H9 (cell line): ENCODE results near the gene AK5. TPM values are rescaled to one million over a fixed set of nuclear protein-coding genes. Genes with fewer than 3 reads are reported as not detected.

ENCODE experiments used
- DNase-seq: peaks from one replicate; pipeline ENCODE4 v3.0.0-alpha.2; 2017
- H2AFZ ChIP-seq: one replicate; pipeline ENCODE4 v1.6.1; 2013; ENCODE audit warnings: mild to moderate bottlenecking, low read length, control low read depth, moderate library complexity
- H2AK5ac ChIP-seq: 2 replicates; pipeline ENCODE4 v1.6.1; 2013; ENCODE audit warnings: low read length, control low read depth, mixed read lengths; ENCODE audit not compliant: insufficient read length
- H2BK120ac ChIP-seq: one replicate; pipeline ENCODE4 v1.6.1; 2013; ENCODE audit warnings: low read depth, mild to moderate bottlenecking, low read length, control low read depth, inconsistent platforms; ENCODE audit not compliant: poor library complexity, severe bottlenecking
- H2BK12ac ChIP-seq: 2 replicates; pipeline ENCODE4 v1.6.1; 2013; ENCODE audit warnings: low read length, control low read depth, mixed read lengths, low read depth; ENCODE audit not compliant: insufficient read length
- H2BK15ac ChIP-seq: 2 replicates; pipeline ENCODE4 v1.6.1; 2013; ENCODE audit warnings: low read depth, low read length, control low read depth
- H2BK20ac ChIP-seq: one replicate; pipeline ENCODE4 v1.6.1; 2013; ENCODE audit warnings: low read depth, mild to moderate bottlenecking, low read length, control low read depth, inconsistent platforms; ENCODE audit not compliant: poor library complexity, severe bottlenecking
- H2BK5ac ChIP-seq: 2 replicates; pipeline ENCODE4 v1.6.1; 2013; ENCODE audit warnings: low read length, control low read depth, mixed read lengths; ENCODE audit not compliant: insufficient read length
- H3K14ac ChIP-seq: 2 replicates; pipeline ENCODE4 v1.6.1; 2013; ENCODE audit warnings: low read length, control low read depth; ENCODE audit not compliant: insufficient read depth
- H3K18ac ChIP-seq: 2 replicates; pipeline ENCODE4 v1.6.1; 2013; ENCODE audit warnings: low read depth, mild to moderate bottlenecking, mixed read lengths, low read length, control low read depth; ENCODE audit not compliant: insufficient read length
- H3K23ac ChIP-seq: 2 replicates; pipeline ENCODE4 v1.6.1; 2013; ENCODE audit warnings: low read length, control low read depth, mixed read lengths, low read depth; ENCODE audit not compliant: insufficient read length
- H3K23me2 ChIP-seq: 2 replicates; pipeline ENCODE4 v1.6.1; 2013; ENCODE audit warnings: low read depth, mild to moderate bottlenecking, mixed read lengths, low read length, control low read depth; ENCODE audit not compliant: insufficient read length, poor library complexity, severe bottlenecking
- H3K27ac ChIP-seq: 2 replicates; pipeline ENCODE4 v1.5.1; 2013; ENCODE audit warnings: low read length, control low read depth, mixed read lengths, low read depth; ENCODE audit not compliant: insufficient read length
- H3K27me3 ChIP-seq: 2 replicates; pipeline ENCODE4 v1.6.1; 2013; ENCODE audit warnings: low read length, control low read depth, inconsistent platforms; ENCODE audit not compliant: insufficient read depth
- H3K4ac ChIP-seq: 2 replicates; pipeline ENCODE4 v1.6.1; 2013; ENCODE audit warnings: low read depth, mild to moderate bottlenecking, control low read depth, inconsistent platforms, low read length, moderate library complexity
- H3K4me1 ChIP-seq: 2 replicates; pipeline ENCODE4 v1.6.1; 2013; ENCODE audit warnings: low read length, control low read depth, inconsistent platforms; ENCODE audit not compliant: insufficient read depth
- H3K4me2 ChIP-seq: 2 replicates; pipeline ENCODE4 v1.6.1; 2013; ENCODE audit warnings: low read length, control low read depth, mixed read lengths; ENCODE audit not compliant: insufficient read length, insufficient read depth
- H3K56ac ChIP-seq: 2 replicates; pipeline ENCODE4 v1.6.1; 2013; ENCODE audit warnings: low read depth, mild to moderate bottlenecking, mixed read lengths, low read length, control low read depth; ENCODE audit not compliant: insufficient read length
- H3K79me1 ChIP-seq: 2 replicates; pipeline ENCODE4 v1.6.1; 2013; ENCODE audit warnings: low read depth, mild to moderate bottlenecking, moderate library complexity, low read length, control low read depth, inconsistent platforms; ENCODE audit not compliant: insufficient read depth, poor library complexity, severe bottlenecking
- H3K79me2 ChIP-seq: 2 replicates; pipeline ENCODE4 v1.6.1; 2013; ENCODE audit warnings: low read length, control low read depth, inconsistent platforms; ENCODE audit not compliant: insufficient read depth
- H3K9ac ChIP-seq: 2 replicates; pipeline ENCODE4 v1.6.1; 2013; ENCODE audit warnings: low read length, control low read depth, mixed read lengths; ENCODE audit not compliant: insufficient read length; ENCODE audit errors: extremely low read depth
- H3K9me3 ChIP-seq: one replicate; pipeline ENCODE4 v1.6.1; 2013; ENCODE audit warnings: low read depth, low read length, inconsistent platforms; ENCODE audit not compliant: control insufficient read depth
- H3T11ph ChIP-seq: one replicate; pipeline ENCODE4 v1.6.1; 2013; ENCODE audit warnings: mild to moderate bottlenecking, low read length, control low read depth, inconsistent platforms
- H4K20me1 ChIP-seq: one replicate; pipeline ENCODE4 v1.6.1; 2013; ENCODE audit not compliant: control insufficient read depth, insufficient read length, insufficient read depth
- H4K5ac ChIP-seq: 2 replicates; pipeline ENCODE4 v1.6.1; 2013; ENCODE audit warnings: low read depth, mild to moderate bottlenecking, mixed read lengths, low read length, control low read depth; ENCODE audit not compliant: insufficient read length
- H4K8ac ChIP-seq: replicated peaks from 2 replicates; pipeline ENCODE4 v1.6.1; 2013; ENCODE audit warnings: low read length, control low read depth, mixed read lengths, low read depth; ENCODE audit not compliant: insufficient read length
- H4K91ac ChIP-seq: 2 replicates; pipeline ENCODE4 v1.6.1; 2013; ENCODE audit warnings: low read depth, mild to moderate bottlenecking, moderate library complexity, mixed read lengths, low read length, control low read depth; ENCODE audit not compliant: insufficient read length
- H3K27ac Mint-ChIP-seq, 3 experiments: 2 replicates in 2 of 3; 3 replicates in 1 of 3; pipeline ENCODE4 v1.8.0; 2020 to 2021; ENCODE audit warnings: mixed read lengths in 3 of 3, mild to moderate bottlenecking in 1 of 3, moderate library complexity in 1 of 3
- H3K27me3 Mint-ChIP-seq: 2 replicates; pipeline ENCODE4 v1.8.0; 2021; ENCODE audit warnings: low read depth, mild to moderate bottlenecking, moderate library complexity, mixed read lengths
- H3K36me3 Mint-ChIP-seq, 3 experiments: 2 replicates in 2 of 3; 3 replicates in 1 of 3; pipeline ENCODE4 v1.8.0; 2020 to 2021; ENCODE audit warnings: low read depth in 3 of 3, mixed read lengths in 3 of 3; ENCODE audit not compliant: insufficient read depth in 1 of 3
- H3K4me1 Mint-ChIP-seq, 2 experiments: 2 replicates each; pipeline ENCODE4 v1.8.0; 2020; ENCODE audit warnings: mixed read lengths in 2 of 2
- H3K4me3 Mint-ChIP-seq, 2 experiments: 2 replicates in 1 of 2; 3 replicates in 1 of 2; pipeline ENCODE4 v1.8.0; 2020 to 2021; ENCODE audit warnings: mild to moderate bottlenecking in 2 of 2, mixed read lengths in 2 of 2, moderate library complexity in 1 of 2
- H3K9me3 Mint-ChIP-seq, 2 experiments: 2 replicates in 1 of 2; 3 replicates in 1 of 2; pipeline ENCODE4 v1.8.0; 2020; ENCODE audit warnings: mild to moderate bottlenecking in 2 of 2, mixed read lengths in 2 of 2, moderate library complexity in 1 of 2
- CTCF ChIP-seq: fragments of 200-600 bp; sonication (generic); conservative IDR thresholded peaks from 3 replicates; pipeline ENCODE4 v1.8.0; 2021; ENCODE audit warnings: antibody characterized with exemption, mild to moderate bottlenecking
- WGBS: extraction: QIAGEN DNeasy Blood & Tissue Kit; methylation state at CpG from one replicate; pipeline ENCODE4 v1.1.7; 2013; ENCODE audit warnings: missing lambda C conversion rate, low lambda C conversion rate, mixed read lengths; ENCODE audit not compliant: insufficient read length; ENCODE audit errors: extremely low coverage; 5-methylcytosine and 5-hydroxymethylcytosine counted together
- total RNA-seq: library from RNA; stranded (reverse); gene quantifications from 2 replicates; pipeline ENCODE4 v1.2.1, GENCODE V29; 2021

The AK5 gene
- total RNA-seq, 1 experiment from 2014 or later = 2.5 TPM

- Histone ChIP-seq H2BK120ac (no peak overlapping the region), H3K9me3 (no peaks in the 10 kb centered on the region), H3K14ac (no peak overlapping the region), H3K23ac (no peak overlapping the region), H4K8ac (no peak overlapping the region), H4K91ac (no peak overlapping the region), H3K27ac (no peak overlapping the region), H4K20me1 (no peaks in the 10 kb centered on the region), H2BK5ac (no peak overlapping the region), H2AFZ (no peak overlapping the region), H3K4me1 (peaks cover 2% of the 10 kb centered on the region; the same call in 1 of the 2 replicates), H3K79me2 (no peaks in the 10 kb centered on the region), H2BK15ac (no peak overlapping the region), H3K23me2 (no peaks in the 10 kb centered on the region), H2BK20ac (no peak overlapping the region), H3K56ac (no peak overlapping the region), H3K79me1 (no peaks in the 10 kb centered on the region), H3K9ac (no peak overlapping the region), H3K27me3 (no peaks in the 10 kb centered on the region), H2AK5ac (no peak overlapping the region), H3K4me2 (no peak overlapping the region), H2BK12ac (no peak overlapping the region), H3K18ac (no peak overlapping the region), H3T11ph (no peak overlapping the region), H3K4ac (no peak overlapping the region), H4K5ac (no peak overlapping the region)
- peaks cover 0 to 2% (median 0%) of the 10 kb centered on the region in 3 experiments; a peak in 2 of 7 replicates for H3K36me3 Mint-ChIP-seq
- H3K27me3 Mint-ChIP-seq = peaks cover 3% of the 10 kb centered on the region
- no peak for TF ChIP-seq CTCF
- H3K27ac Mint-ChIP-seq = peak overlapping the region in 2 of 3 experiments; percentile 26 to 37; a peak in 4 of 7 replicates
- H3K9me3 Mint-ChIP-seq = peaks cover 1 to 2% of the 10 kb centered on the region in 2 experiments; a peak in 4 of 5 replicates
- WGBS = no CpG with 5 or more reads among the region's 8 CpGs
- H3K4me1 Mint-ChIP-seq = peaks cover 19% of the 10 kb centered on the region in 2 experiments
- H3K4me3 Mint-ChIP-seq = no peak overlapping the region
- DNase-seq = peak; percentile 33
Observed at GRCh38 chr1:77412820-77413530, 131.2 kb downstream of the AK5 start.
